H1 (cell line): ENCODE results near the gene RPS28. TPM values are rescaled to one million over a fixed set of nuclear protein-coding genes. Genes with fewer than 3 reads are reported as not detected.
A peak's percentile ranks its signal among the peaks of the same experiment; 100 is the strongest.

Experiments
- CTCF ChIA-PET: fragments of 300-600 bp; sonication (Branson Sonifier 250); formaldehyde crosslinking; loops from one replicate; lab custom pipeline; 2021; ENCODE audit not compliant: partially characterized antibody; lab: Charles Lee
- POLR2A ChIA-PET: fragments of 300-600 bp; sonication (Branson Sonifier 250); formaldehyde crosslinking; loops from one replicate; lab custom pipeline; 2021; ENCODE audit warnings: inconsistent platforms; ENCODE audit not compliant: partially characterized antibody; lab: Charles Lee
- DNase-seq, 2 experiments: peaks; one replicate each; pipeline versions ENCODE4 v3.0.0 to v3.0.0-alpha.2; 2010 to 2022; ENCODE audit warnings: low spot score in 2 of 2, low read depth in 1 of 2, mixed read lengths in 1 of 2
- FAIRE-seq: peaks from 2 replicates; lab custom pipeline; 2011; peaks lifted over from hg19 to GRCh38; lab: Jason Lieb, UNC
- H2AFZ ChIP-seq: 2 replicates; pipeline ENCODE4 v1.8.1; 2012; ENCODE audit warnings: low read length, inconsistent platforms
- H2AK5ac ChIP-seq: 2 replicates; pipeline ENCODE4 v1.6.1; 2013; ENCODE audit warnings: low read depth, low read length
- H2BK120ac ChIP-seq: replicated peaks from 2 replicates; pipeline ENCODE3; 2013; ENCODE audit warnings: low read depth, low read length, inconsistent platforms
- H2BK12ac ChIP-seq: 2 replicates; pipeline ENCODE4 v1.6.1; 2013; ENCODE audit warnings: low read depth, low read length
- H2BK15ac ChIP-seq: 2 replicates; pipeline ENCODE4 v1.6.1; 2013; ENCODE audit warnings: low read length
- H2BK20ac ChIP-seq: 2 replicates; pipeline ENCODE4 v1.6.1; 2013; ENCODE audit warnings: low read length
- H2BK5ac ChIP-seq: 2 replicates; pipeline ENCODE4 v1.6.1; 2013; ENCODE audit warnings: low read depth, low read length
- H3K14ac ChIP-seq: 2 replicates; pipeline ENCODE4 v1.6.1; 2013; ENCODE audit warnings: inconsistent platforms; ENCODE audit not compliant: insufficient read length
- H3K18ac ChIP-seq: 2 replicates; pipeline ENCODE4 v1.6.1; 2013; ENCODE audit warnings: low read length; ENCODE audit errors: extremely low read depth
- H3K23ac ChIP-seq: 2 replicates; pipeline ENCODE4 v1.6.1; 2013; ENCODE audit warnings: inconsistent platforms; ENCODE audit not compliant: insufficient read length
- H3K23me2 ChIP-seq: 2 replicates; pipeline ENCODE4 v1.6.1; 2013; ENCODE audit warnings: low read depth, low read length
- H3K27ac ChIP-seq: 2 replicates; pipeline ENCODE4 v1.6.1; 2011; ENCODE audit warnings: low read depth, low read length, inconsistent platforms
- H3K27me3 ChIP-seq, 4 experiments: replicated peaks in 1 of 4; 1 replicate in 1 of 4; 2 replicates in 3 of 4; pipeline versions ENCODE4 v1.6.1 to v1.8.1; 2011 to 2013; ENCODE audit warnings: low read length in 3 of 4, mild to moderate bottlenecking in 3 of 4, inconsistent platforms in 2 of 4, mixed read lengths in 2 of 4, moderate library complexity in 1 of 4; ENCODE audit not compliant: control insufficient read depth in 3 of 4, insufficient read depth in 3 of 4; ENCODE audit errors: extremely low read depth in 1 of 4
- H3K36me3 ChIP-seq, 4 experiments: 2 replicates each; pipeline versions ENCODE4 v1.6.1 to v1.8.1; 2011 to 2013; ENCODE audit warnings: mild to moderate bottlenecking in 4 of 4, low read length in 3 of 4, moderate library complexity in 2 of 4, control low read depth in 1 of 4, inconsistent platforms in 1 of 4; ENCODE audit not compliant: insufficient read depth in 4 of 4, control insufficient read depth in 2 of 4
- H3K4ac ChIP-seq: replicated peaks from 2 replicates; pipeline ENCODE3; 2013; ENCODE audit warnings: low read length, low read depth, mixed read lengths, inconsistent platforms; ENCODE audit not compliant: insufficient read length
- H3K4me1 ChIP-seq, 4 experiments: replicated peaks in 1 of 4; 1 replicate in 1 of 4; 2 replicates in 3 of 4; pipeline versions ENCODE4 v1.6.1 to v1.8.1; 2011 to 2013; ENCODE audit warnings: low read length in 3 of 4, inconsistent platforms in 2 of 4, mixed read lengths in 1 of 4; ENCODE audit not compliant: insufficient read depth in 4 of 4, control insufficient read depth in 3 of 4
- H3K4me2 ChIP-seq, 2 experiments: 2 replicates each; pipeline versions ENCODE4 v1.6.1 to v1.8.1; 2011 to 2013; ENCODE audit warnings: low read depth in 2 of 2, low read length in 2 of 2, control low read depth in 1 of 2, inconsistent platforms in 1 of 2, mild to moderate bottlenecking in 1 of 2; ENCODE audit not compliant: insufficient read depth in 1 of 2
- H3K4me3 ChIP-seq, 4 experiments: fragments of 200-600, 300-600 bp in 1 of 4; sonication (generic), shearing (Covaris generic), sonication (Bioruptor Twin) in 1 of 4; 2 replicates each; pipeline versions ENCODE4 v1.5.1 to v1.8.1; 2011 to 2016; ENCODE audit warnings: low read length in 4 of 4, low read depth in 3 of 4, control low read depth in 2 of 4, inconsistent platforms in 2 of 4, mild to moderate bottlenecking in 2 of 4, mixed read lengths in 1 of 4, moderate library complexity in 1 of 4; ENCODE audit not compliant: insufficient read depth in 2 of 4; ENCODE audit errors: extremely low read depth in 1 of 4
- H3K56ac ChIP-seq: replicated peaks from 2 replicates; pipeline ENCODE3; 2013; ENCODE audit warnings: low read depth, mild to moderate bottlenecking, mixed read lengths, low read length, inconsistent platforms; ENCODE audit not compliant: insufficient read length
- H3K79me1 ChIP-seq: 2 replicates; pipeline ENCODE4 v1.6.1; 2013; ENCODE audit warnings: low read depth, low read length, control low read depth
- H3K79me2 ChIP-seq, 2 experiments: 2 replicates each; pipeline versions ENCODE4 v1.6.1 to v1.8.1; 2012 to 2013; ENCODE audit warnings: low read length in 2 of 2, mild to moderate bottlenecking in 2 of 2, inconsistent platforms in 1 of 2; ENCODE audit not compliant: insufficient read depth in 2 of 2, control insufficient read depth in 1 of 2
- H3K9ac ChIP-seq, 4 experiments: replicated peaks in 1 of 4; 1 replicate in 1 of 4; 2 replicates in 3 of 4; pipeline versions ENCODE4 v1.6.1 to v1.8.1; 2011 to 2013; ENCODE audit warnings: low read depth in 3 of 4, low read length in 3 of 4, control low read depth in 2 of 4, mild to moderate bottlenecking in 2 of 4, moderate library complexity in 2 of 4, inconsistent platforms in 1 of 4; ENCODE audit errors: extremely low read depth in 1 of 4
- H3K9me3 ChIP-seq, 2 experiments: 2 replicates each; pipeline versions ENCODE4 v1.6.1 to v1.8.1; 2012 to 2013; ENCODE audit warnings: mild to moderate bottlenecking in 2 of 2, moderate library complexity in 2 of 2, control low read depth in 1 of 2, inconsistent platforms in 1 of 2, low read depth in 1 of 2, low read length in 1 of 2, mixed read lengths in 1 of 2; ENCODE audit not compliant: insufficient read depth in 2 of 2
- H4K20me1 ChIP-seq, 2 experiments: replicated peaks in 1 of 2; 2 replicates each; pipeline versions ENCODE3 to v1.8.1; 2011 to 2013; ENCODE audit warnings: inconsistent platforms in 2 of 2, low read length in 2 of 2, mild to moderate bottlenecking in 1 of 2; ENCODE audit not compliant: insufficient read depth in 2 of 2, control insufficient read depth in 1 of 2
- H4K5ac ChIP-seq: 2 replicates; pipeline ENCODE4 v1.6.1; 2013; ENCODE audit warnings: low read length, low read depth, mixed read lengths, inconsistent platforms; ENCODE audit not compliant: insufficient read length
- H4K8ac ChIP-seq: 2 replicates; pipeline ENCODE4 v1.8.0; 2013; ENCODE audit warnings: mild to moderate bottlenecking, moderate library complexity, low read length, inconsistent platforms; ENCODE audit not compliant: insufficient read depth; ENCODE audit errors: extremely low read depth
- H4K91ac ChIP-seq: replicated peaks from 2 replicates; pipeline ENCODE3; 2013; ENCODE audit warnings: low read length, mixed read lengths, inconsistent platforms; ENCODE audit not compliant: insufficient read length
- CTBP2 ChIP-seq: IDR thresholded peaks from 2 replicates; pipeline ENCODE4 v1.7.0; 2011; ENCODE audit warnings: borderline replicate concordance, mild to moderate bottlenecking, moderate library complexity, mixed read lengths, low read length; ENCODE audit not compliant: insufficient read depth, insufficient read length
- GABPA ChIP-seq: IDR thresholded peaks from 2 replicates; pipeline ENCODE4 v1.6.1; 2011; ENCODE audit warnings: mild to moderate bottlenecking, low read length, moderate library complexity, borderline replicate concordance; ENCODE audit not compliant: insufficient read depth
- KDM1A ChIP-seq: fragments of 200-600, 300-600 bp; sonication (generic); IDR thresholded peaks from 2 replicates; pipeline ENCODE4 v1.7.1; 2016; ENCODE audit warnings: mild to moderate bottlenecking, low read length, borderline replicate concordance
- POLR2AphosphoS5 ChIP-seq: IDR thresholded peaks from 2 replicates; pipeline ENCODE4 v1.6.1; 2011; ENCODE audit warnings: low read depth, low read length
- WGBS, 2 experiments: shearing (Covaris generic) in 1 of 2; methylation state at CpG; one replicate each; pipeline versions ENCODE4 v1.1.6 to v1.1.7; 2013 to 2015; ENCODE audit warnings: low lambda C conversion rate in 2 of 2, mixed read lengths in 2 of 2, inconsistent platforms in 1 of 2, low coverage in 1 of 2, missing lambda C conversion rate in 1 of 2; ENCODE audit not compliant: insufficient replicate concordance in 2 of 2, insufficient coverage in 1 of 2, insufficient read length in 1 of 2; ENCODE audit errors: extremely low coverage in 1 of 2, missing lambda C conversion rate in 1 of 2; 5-methylcytosine and 5-hydroxymethylcytosine counted together
- polyA plus RNA-seq, 7 experiments: library from polyadenylated mRNA; depleted of rRNA in 3 of 7; stranded (reverse) in 5 of 7; unstranded in 2 of 7; fragments of >200 nt in 5 of 7; fragments of 200-250 nt in 2 of 7; gene quantifications; 1 replicate in 5 of 7; 2 replicates in 1 of 7; 4 replicates in 1 of 7; pipeline versions ENCODE4 v1.2.1 to v1.2.3, GENCODE V29; 2011 to 2013; ENCODE audit warnings: missing spikeins in 2 of 7, mixed read lengths in 2 of 7
- total RNA-seq: library from RNA; stranded (reverse); fragmentation: NEBNext Ultra II Directional; extraction: Animal tissue kit (Norgen Biotek cat#: 25700); gene quantifications from 2 replicates; pipeline ENCODE4 v1.2.1, GENCODE V29; 2021
- TF ChIP-seq, protein P1 (sequence below), 3 experiments: IDR thresholded peaks; 1 replicate in 2 of 3; 2 replicates in 1 of 3; pipeline versions ENCODE4 v1.5.1 to v1.6.1; 2011; ENCODE audit warnings: low read length in 3 of 3, mild to moderate bottlenecking in 3 of 3, inconsistent platforms in 2 of 3, low read depth in 1 of 3, moderate library complexity in 1 of 3; ENCODE audit not compliant: insufficient read depth in 1 of 3; ENCODE audit errors: control extremely low read depth in 1 of 3

The RPS28 gene
- total and polyA plus RNA-seq, 2 of the 8 experiments (the other 6 are each of a cell fraction or from before 2014, with no cell fraction given): 1,241 to 1,699 TPM

GRCh38 chr19:8363803-8364771, 42.8 kb downstream of the RPS28 start, which contains the start of gene ANGPTL4:
TSS of gene ANGPTL4 (plus strand) at chr19:8364155. CDS start at chr19:8364322, 167 bp downstream.
- Histone ChIP-seq H3K27ac (no peak within 1 kb of the TSS), H4K20me1 (no peaks in the 10 kb centered on the region), H3K79me2 (no peaks in the 10 kb centered on the region), H3K56ac (no peak within 1 kb of the TSS), H4K5ac (peak within 1 kb of the TSS; percentile 3), H3K18ac (peak within 1 kb of the TSS; percentile 9), H3K14ac (no peak within 1 kb of the TSS), H2BK15ac (no peak within 1 kb of the TSS), H4K91ac (no peak within 1 kb of the TSS), H2AK5ac (no peak within 1 kb of the TSS), H3K4ac (peak within 1 kb of the TSS; percentile 91), H3K23me2 (peaks cover 18% of the 10 kb centered on the region; the same call in 1 of the 2 replicates), H3K36me3 (no peaks in the 10 kb centered on the region), H3K4me3 (peak within 1 kb of the TSS; percentile 49 to 69 (median 58)), H2BK5ac (0 out of 2 replicates have a peak within 1 kb of the TSS, but pooled peaks have one; percentile 16), H3K9ac (peak within 1 kb of the TSS in 1 of 4 experiments; percentile 56; a peak in 4 of 7 replicates), H3K79me1 (no peaks in the 10 kb centered on the region; the same call in 1 of the 2 replicates), H3K23ac (no peak within 1 kb of the TSS), H3K27me3 (peaks cover 0 to 26% (median 18%) of the 10 kb centered on the region in 4 experiments; a peak in 6 of 7 replicates), H2BK20ac (0 out of 2 replicates have a peak within 1 kb of the TSS, but pooled peaks have one; percentile 1), H2AFZ (peak within 1 kb of the TSS; percentile 30), H3K4me2 (peak within 1 kb of the TSS; percentile 93 to 96), H3K4me1 (peaks cover 0 to 15% (median 8%) of the 10 kb centered on the region in 4 experiments; a peak in 6 of 7 replicates), H3K9me3 (no peaks in the 10 kb centered on the region), H4K8ac (peak within 1 kb of the TSS; percentile 65), H2BK120ac (peak within 1 kb of the TSS; percentile 44), H2BK12ac (0 out of 2 replicates have a peak within 1 kb of the TSS, but pooled peaks have one; percentile 39)
- ChIA-PET POLR2A (interaction anchor here (0.8 to 9.2 kb wide), 9 partner anchors 10 to 103 kb away, joined by 3 to 71 read pairs (median 4); partner anchors contain the start of genes NDUFA7 and RAB11B), CTCF (interaction anchor here (0.7 to 5.6 kb wide), 13 partner anchors 10 to 215 kb away, joined by 3 to 57 read pairs (median 5); partner anchors contain the start of gene KANK3)
- FAIRE-seq (no peak), DNase-seq (peak in 1 of 2 experiments; percentile 85)
- 3% methylated on average over 61 of the region's 81 CpGs; no CpG with 5 or more reads in 1 of the 2 experiments for WGBS, 2 experiments
- peak; percentile 36; the same call in 1 of the 2 replicates for TF ChIP-seq POLR2AphosphoS5
- no peak for TF ChIP-seq CTBP2
- TF ChIP-seq GABPA: 0 out of 2 replicates have a peak, but pooled peaks have one; percentile 36
- TF ChIP-seq, protein P1, sequence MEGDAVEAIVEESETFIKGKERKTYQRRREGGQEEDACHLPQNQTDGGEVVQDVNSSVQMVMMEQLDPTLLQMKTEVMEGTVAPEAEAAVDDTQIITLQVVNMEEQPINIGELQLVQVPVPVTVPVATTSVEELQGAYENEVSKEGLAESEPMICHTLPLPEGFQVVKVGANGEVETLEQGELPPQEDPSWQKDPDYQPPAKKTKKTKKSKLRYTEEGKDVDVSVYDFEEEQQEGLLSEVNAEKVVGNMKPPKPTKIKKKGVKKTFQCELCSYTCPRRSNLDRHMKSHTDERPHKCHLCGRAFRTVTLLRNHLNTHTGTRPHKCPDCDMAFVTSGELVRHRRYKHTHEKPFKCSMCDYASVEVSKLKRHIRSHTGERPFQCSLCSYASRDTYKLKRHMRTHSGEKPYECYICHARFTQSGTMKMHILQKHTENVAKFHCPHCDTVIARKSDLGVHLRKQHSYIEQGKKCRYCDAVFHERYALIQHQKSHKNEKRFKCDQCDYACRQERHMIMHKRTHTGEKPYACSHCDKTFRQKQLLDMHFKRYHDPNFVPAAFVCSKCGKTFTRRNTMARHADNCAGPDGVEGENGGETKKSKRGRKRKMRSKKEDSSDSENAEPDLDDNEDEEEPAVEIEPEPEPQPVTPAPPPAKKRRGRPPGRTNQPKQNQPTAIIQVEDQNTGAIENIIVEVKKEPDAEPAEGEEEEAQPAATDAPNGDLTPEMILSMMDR (IDR thresholded peaks at IDR 0.05; ENCODE audit: control extremely low read depth in 1 of 3, insufficient read depth in 1 of 3, low read depth in 1 of 3, low read length in 3 of 3): peak in 1 of 3 experiments; percentile 11; a peak in 1 of 4 replicates
- TF ChIP-seq KDM1A: peak; percentile 36; the same call in 1 of the 2 replicates
